Measurements from ENCODE around the gene HS2ST1.
"Not testable (repeated sequence)": the region's sequence is repeated elsewhere in the genome, so short reads cannot be mapped to it uniquely, and the experiment has no call there.

The HS2ST1 gene

GRCh38 chr1:87066708-87067107 is 152.3 kb downstream of the HS2ST1 start:
- not testable (repeated sequence) for DNase-seq (ENCODE audit: low read depth)

- no peak for DNase-seq (ENCODE audit: low read depth)
These were observed 158.0 kb downstream of the HS2ST1 start for GRCh38 chr1:87072411-87072810.

GRCh38 chr1:87072904-87073303 is 158.5 kb downstream of the HS2ST1 start:
- no peak for DNase-seq (ENCODE audit: low read depth)

GRCh38 chr1:87074001-87074795 is 159.8 kb downstream of the HS2ST1 start:
- no peak for DNase-seq (ENCODE audit: low read depth)

GRCh38 chr1:87077959-87078639 is 163.7 kb downstream of the HS2ST1 start:
- DNase-seq (ENCODE audit: low read depth) = no peak

- DNase-seq (ENCODE audit: low read depth) = no peak
These were observed 169.9 kb downstream of the HS2ST1 start for GRCh38 chr1:87084244-87084836.

- DNase-seq (ENCODE audit: low read depth) = no peak
These were observed 171.7 kb downstream of the HS2ST1 start for GRCh38 chr1:87086120-87086519.

GRCh38 chr1:87089070-87089736 is 174.8 kb downstream of the HS2ST1 start:
- no peak for DNase-seq (ENCODE audit: low read depth)

- DNase-seq (ENCODE audit: low read depth) = no peak
These were observed 175.4 kb downstream of the HS2ST1 start for GRCh38 chr1:87089823-87090222.

- DNase-seq (ENCODE audit: low read depth) = no peak
These were observed 177.0 kb downstream of the HS2ST1 start for GRCh38 chr1:87091425-87091824.

GRCh38 chr1:87092846-87093245 is 178.4 kb downstream of the HS2ST1 start:
- DNase-seq (ENCODE audit: low read depth) = no peak

- no peak for DNase-seq (ENCODE audit: low read depth)
These were observed 178.9 kb downstream of the HS2ST1 start for GRCh38 chr1:87093286-87093685.

GRCh38 chr1:87094238-87094637 is 179.8 kb downstream of the HS2ST1 start:
- DNase-seq (ENCODE audit: low read depth) = no peak

- DNase-seq (ENCODE audit: low read depth) = no peak
These were observed 185.8 kb downstream of the HS2ST1 start for GRCh38 chr1:87100271-87100670.

- no peak for DNase-seq (ENCODE audit: low read depth)
These were observed 188.6 kb downstream of the HS2ST1 start for GRCh38 chr1:87103074-87103473.

- DNase-seq (ENCODE audit: low read depth) = no peak
These were observed 189.7 kb downstream of the HS2ST1 start for GRCh38 chr1:87104140-87104539.

GRCh38 chr1:87104945-87105344 is 190.5 kb downstream of the HS2ST1 start:
- DNase-seq (ENCODE audit: low read depth) = no peak

GRCh38 chr1:87106144-87106543 is 191.7 kb downstream of the HS2ST1 start:
- no peak for DNase-seq (ENCODE audit: low read depth)

GRCh38 chr1:87106867-87107266 is 192.4 kb downstream of the HS2ST1 start:
- DNase-seq (ENCODE audit: low read depth) = no peak

- no peak for DNase-seq (ENCODE audit: low read depth)
These were observed 193.8 kb downstream of the HS2ST1 start for GRCh38 chr1:87108228-87108627.

- DNase-seq (ENCODE audit: low read depth) = no peak
These were observed 194.5 kb downstream of the HS2ST1 start for GRCh38 chr1:87108814-87109411.
